ENCODE results near the gene TSSK6.

TSSK6 gene

GRCh38 chr19:19545707-19546106, 30.4 kb upstream of the TSSK6 start:
- no peaks in the 10 kb centered on the region for H3K9me3 ChIP-seq (ENCODE audit: control insufficient read depth, low read length)
- H3K4me1 ChIP-seq, result no peaks in the 10 kb centered on the region
- peaks cover 3% of the 10 kb centered on the region for H3K27me3 ChIP-seq (ENCODE audit: control insufficient read depth, insufficient read depth, low read length)
- no peak overlapping the region for H3K4me2 ChIP-seq (ENCODE audit: low read length)
- H3K36me3 ChIP-seq (ENCODE audit: control insufficient read depth, insufficient read depth, low read length), result no peaks in the 10 kb centered on the region
- H3K27ac ChIP-seq, result no peak overlapping the region
- no peak overlapping the region for H2AFZ ChIP-seq
- H3K79me2 ChIP-seq, result no peaks in the 10 kb centered on the region
- H3K4me3 ChIP-seq (ENCODE audit: low read depth, low read length), result no peak overlapping the region
- TF ChIP-seq CTCF (IDR thresholded peaks at IDR 0.05), result no peak
- H3K9ac ChIP-seq, result no peak overlapping the region

GRCh38 chr19:19544954-19545591, 29.7 kb upstream of the TSSK6 start:
- H3K79me2 ChIP-seq, result no peaks in the 10 kb centered on the region
- H3K4me3 ChIP-seq (ENCODE audit: low read depth, low read length), result no peak overlapping the region
- no peaks in the 10 kb centered on the region for H3K4me1 ChIP-seq
- no peaks in the 10 kb centered on the region for H3K9me3 ChIP-seq (ENCODE audit: control insufficient read depth, low read length)
- no peak overlapping the region for H3K4me2 ChIP-seq (ENCODE audit: low read length)
- no peak overlapping the region for H3K9ac ChIP-seq
- no peak for TF ChIP-seq CTCF (IDR thresholded peaks at IDR 0.05)
- H3K27ac ChIP-seq, result no peak overlapping the region
- H3K27me3 ChIP-seq (ENCODE audit: control insufficient read depth, insufficient read depth, low read length), result peaks cover 3% of the 10 kb centered on the region
- H2AFZ ChIP-seq, result no peak overlapping the region
- no peaks in the 10 kb centered on the region for H3K36me3 ChIP-seq (ENCODE audit: control insufficient read depth, insufficient read depth, low read length)

- Histone ChIP-seq H3K79me2 (no peaks in the 10 kb centered on the region), H3K27me3 (ENCODE audit: control insufficient read depth, insufficient read depth, low read length) (peaks cover 3% of the 10 kb centered on the region), H3K36me3 (ENCODE audit: control insufficient read depth, insufficient read depth, low read length) (no peaks in the 10 kb centered on the region), H2AFZ (no peak overlapping the region), H3K4me2 (ENCODE audit: low read length) (no peak overlapping the region), H3K9ac (no peak overlapping the region), H3K27ac (no peak overlapping the region), H3K9me3 (ENCODE audit: control insufficient read depth, low read length) (no peaks in the 10 kb centered on the region), H3K4me1 (no peaks in the 10 kb centered on the region), H3K4me3 (ENCODE audit: low read depth, low read length) (no peak overlapping the region)
- no peak for TF ChIP-seq CTCF (IDR thresholded peaks at IDR 0.05)
These were observed 29.1 kb upstream of the TSSK6 start for GRCh38 chr19:19544257-19544953.

GRCh38 chr19:19543640-19544039, 28.3 kb upstream of the TSSK6 start:
- H3K4me3 ChIP-seq (ENCODE audit: low read depth, low read length), result no peak overlapping the region
- peaks cover 3% of the 10 kb centered on the region for H3K27me3 ChIP-seq (ENCODE audit: control insufficient read depth, insufficient read depth, low read length)
- H3K36me3 ChIP-seq (ENCODE audit: control insufficient read depth, insufficient read depth, low read length), result no peaks in the 10 kb centered on the region
- no peak overlapping the region for H3K4me2 ChIP-seq (ENCODE audit: low read length)
- no peak overlapping the region for H3K27ac ChIP-seq
- H3K9me3 ChIP-seq (ENCODE audit: control insufficient read depth, low read length), result no peaks in the 10 kb centered on the region
- no peak overlapping the region for H2AFZ ChIP-seq
- peaks cover 2% of the 10 kb centered on the region for H3K4me1 ChIP-seq
- no peaks in the 10 kb centered on the region for H3K79me2 ChIP-seq
- no peak overlapping the region for H3K9ac ChIP-seq
- no peak for TF ChIP-seq CTCF (IDR thresholded peaks at IDR 0.05)

- Histone ChIP-seq H3K27me3 (ENCODE audit: control insufficient read depth, insufficient read depth, low read length) (peaks cover 3% of the 10 kb centered on the region), H3K27ac (no peak overlapping the region), H3K79me2 (no peaks in the 10 kb centered on the region), H3K9ac (no peak overlapping the region), H2AFZ (no peak overlapping the region), H3K4me2 (ENCODE audit: low read length) (no peak overlapping the region), H3K4me1 (peaks cover 3% of the 10 kb centered on the region), H3K4me3 (ENCODE audit: low read depth, low read length) (no peak overlapping the region), H3K9me3 (ENCODE audit: control insufficient read depth, low read length) (no peaks in the 10 kb centered on the region), H3K36me3 (ENCODE audit: control insufficient read depth, insufficient read depth, low read length) (no peaks in the 10 kb centered on the region)
- no peak for TF ChIP-seq CTCF (IDR thresholded peaks at IDR 0.05)
These were observed 27.8 kb upstream of the TSSK6 start for GRCh38 chr19:19543101-19543500.

All from parathyroid adenoma (tissue), 2 donors.